HL-60 (cell line): ENCODE measurements around the gene SKP2.

Source experiments
- POLR2AphosphoS5 ChIP-seq: IDR thresholded peaks from 2 replicates; pipeline ENCODE4 v1.6.1; 2012; ENCODE audit warnings: low read depth
- TF ChIP-seq, protein P1 (sequence below): IDR thresholded peaks from one replicate; pipeline ENCODE4 v1.5.1; 2011; ENCODE audit warnings: low read length, control low read depth, inconsistent platforms; ENCODE audit not compliant: insufficient read depth

DNA sequence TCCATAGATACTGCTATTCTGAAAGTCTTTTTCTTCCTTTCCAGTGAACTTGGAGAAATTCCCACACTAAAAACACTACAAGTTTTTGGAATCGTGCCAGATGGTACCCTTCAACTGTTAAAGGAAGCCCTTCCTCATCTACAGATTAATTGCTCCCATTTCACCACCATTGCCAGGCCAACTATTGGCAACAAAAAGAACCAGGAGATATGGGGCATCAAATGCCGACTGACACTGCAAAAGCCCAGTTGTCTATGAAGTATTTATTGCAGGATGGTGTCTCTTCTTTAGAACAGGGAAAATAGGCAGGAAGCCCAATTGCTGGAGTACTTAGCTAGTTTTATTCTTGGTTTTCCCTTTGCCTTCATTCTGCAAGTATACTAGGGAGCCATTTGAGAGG, 29.9 kb downstream of the SKP2 start:
- TF ChIP-seq, protein P1, sequence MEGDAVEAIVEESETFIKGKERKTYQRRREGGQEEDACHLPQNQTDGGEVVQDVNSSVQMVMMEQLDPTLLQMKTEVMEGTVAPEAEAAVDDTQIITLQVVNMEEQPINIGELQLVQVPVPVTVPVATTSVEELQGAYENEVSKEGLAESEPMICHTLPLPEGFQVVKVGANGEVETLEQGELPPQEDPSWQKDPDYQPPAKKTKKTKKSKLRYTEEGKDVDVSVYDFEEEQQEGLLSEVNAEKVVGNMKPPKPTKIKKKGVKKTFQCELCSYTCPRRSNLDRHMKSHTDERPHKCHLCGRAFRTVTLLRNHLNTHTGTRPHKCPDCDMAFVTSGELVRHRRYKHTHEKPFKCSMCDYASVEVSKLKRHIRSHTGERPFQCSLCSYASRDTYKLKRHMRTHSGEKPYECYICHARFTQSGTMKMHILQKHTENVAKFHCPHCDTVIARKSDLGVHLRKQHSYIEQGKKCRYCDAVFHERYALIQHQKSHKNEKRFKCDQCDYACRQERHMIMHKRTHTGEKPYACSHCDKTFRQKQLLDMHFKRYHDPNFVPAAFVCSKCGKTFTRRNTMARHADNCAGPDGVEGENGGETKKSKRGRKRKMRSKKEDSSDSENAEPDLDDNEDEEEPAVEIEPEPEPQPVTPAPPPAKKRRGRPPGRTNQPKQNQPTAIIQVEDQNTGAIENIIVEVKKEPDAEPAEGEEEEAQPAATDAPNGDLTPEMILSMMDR = no peak
- no peak for TF ChIP-seq POLR2AphosphoS5
